NCI-H82 treated with DMSO at 0.1 percent for 48 hours (cell line): ENCODE data around the gene MYBPC1.
"Not testable (repeated sequence)": the region's sequence is repeated elsewhere in the genome, so short reads cannot be mapped to it uniquely, and the experiment has no call there.

Experiments
- DNase-seq: peaks from one replicate; lab custom pipeline; 2025; ENCODE audit not compliant: unreplicated experiment; lab: John Stamatoyannopoulos, UW

MYBPC1 gene

GRCh38 chr12:101594700-101595099, at the start of gene MYBPC1:
TSS of gene MYBPC1 (plus strand) at chr12:101594971. CDS start at chr12:101595071, 100 bp downstream.
- no peak for DNase-seq

GRCh38 chr12:101551362-101552114, 43.2 kb upstream of the MYBPC1 start:
- no peak for DNase-seq

GRCh38 chr12:101552277-101552676, 42.5 kb upstream of the MYBPC1 start:
- DNase-seq: no peak

- DNase-seq: no peak
These were observed 37.7 kb upstream of the MYBPC1 start for GRCh38 chr12:101557094-101557493.

GRCh38 chr12:101558726-101559125, 36.0 kb upstream of the MYBPC1 start:
- DNase-seq: not testable (repeated sequence)

GRCh38 chr12:101563212-101563611, 31.6 kb upstream of the MYBPC1 start:
- no peak for DNase-seq

GRCh38 chr12:101564912-101565311, 29.9 kb upstream of the MYBPC1 start:
- peak; percentile 8 for DNase-seq

- no peak for DNase-seq
These were observed 28.5 kb upstream of the MYBPC1 start for GRCh38 chr12:101566318-101566717.

- DNase-seq: no peak
These were observed 26.9 kb upstream of the MYBPC1 start for GRCh38 chr12:101567918-101568317.

GRCh38 chr12:101570047-101570446, 24.7 kb upstream of the MYBPC1 start:
- no peak for DNase-seq

- no peak for DNase-seq
These were observed 23.7 kb upstream of the MYBPC1 start for GRCh38 chr12:101571105-101571504.

- no peak for DNase-seq
These were observed 21.0 kb upstream of the MYBPC1 start for GRCh38 chr12:101573743-101574142.

- DNase-seq: no peak
These were observed 16.4 kb upstream of the MYBPC1 start for GRCh38 chr12:101578417-101578816.

- DNase-seq: no peak
These were observed 13.6 kb upstream of the MYBPC1 start for GRCh38 chr12:101581190-101581589.

- DNase-seq: peak; percentile 88
These were observed 11.8 kb upstream of the MYBPC1 start for GRCh38 chr12:101582937-101583336.

- DNase-seq: no peak
These were observed 4.4 kb upstream of the MYBPC1 start for GRCh38 chr12:101590383-101590782.

- no peak for DNase-seq
These were observed 3.0 kb upstream of the MYBPC1 start for GRCh38 chr12:101591781-101592180.

GRCh38 chr12:101592448-101592847, 2.3 kb upstream of the MYBPC1 start:
- DNase-seq: no peak

GRCh38 chr12:101592921-101593320, 1.9 kb upstream of the MYBPC1 start:
- DNase-seq: no peak

GRCh38 chr12:101596172-101596571, 1.4 kb downstream of the MYBPC1 start:
- DNase-seq: no peak

GRCh38 chr12:101597164-101597563, 2.4 kb downstream of the MYBPC1 start:
- DNase-seq: no peak

GRCh38 chr12:101598483-101598882, 3.7 kb downstream of the MYBPC1 start:
- DNase-seq: no peak

GRCh38 chr12:101599311-101599710, 4.5 kb downstream of the MYBPC1 start:
- no peak for DNase-seq
